ENCODE results near the gene HYCC1.
A peak's percentile ranks its signal among the peaks of the same experiment; 100 is the strongest.

HYCC1 gene

GRCh38 chr7:23016345-23017253, 2.7 kb upstream of the HYCC1 start:
- no peak for DNase-seq

- no peak for DNase-seq
Observed at GRCh38 chr7:23014681-23015080, 751 bp upstream of the HYCC1 start.

- DNase-seq, result no peak
Observed at GRCh38 chr7:23012908-23013714, 819 bp downstream of the HYCC1 start.

DNA sequence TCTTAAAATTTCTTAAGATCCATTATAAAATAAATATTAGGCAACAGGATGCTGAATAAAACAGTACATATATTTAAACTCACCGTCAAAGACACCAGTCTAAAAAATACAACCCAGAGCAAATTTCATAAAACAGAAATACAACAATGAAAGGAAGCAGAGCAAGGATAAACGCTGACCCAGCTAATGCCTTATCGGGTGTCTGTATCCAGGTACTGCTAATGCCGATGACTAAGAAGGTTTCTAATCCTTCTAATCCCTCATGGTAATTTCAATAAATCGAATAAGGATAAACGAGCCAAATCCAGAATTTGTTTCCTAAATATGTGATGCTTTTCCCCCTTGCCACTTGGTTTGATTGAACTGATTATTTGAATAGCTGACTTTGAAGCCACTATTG, 1.7 kb downstream of the HYCC1 start:
- DNase-seq, result no peak

DNA sequence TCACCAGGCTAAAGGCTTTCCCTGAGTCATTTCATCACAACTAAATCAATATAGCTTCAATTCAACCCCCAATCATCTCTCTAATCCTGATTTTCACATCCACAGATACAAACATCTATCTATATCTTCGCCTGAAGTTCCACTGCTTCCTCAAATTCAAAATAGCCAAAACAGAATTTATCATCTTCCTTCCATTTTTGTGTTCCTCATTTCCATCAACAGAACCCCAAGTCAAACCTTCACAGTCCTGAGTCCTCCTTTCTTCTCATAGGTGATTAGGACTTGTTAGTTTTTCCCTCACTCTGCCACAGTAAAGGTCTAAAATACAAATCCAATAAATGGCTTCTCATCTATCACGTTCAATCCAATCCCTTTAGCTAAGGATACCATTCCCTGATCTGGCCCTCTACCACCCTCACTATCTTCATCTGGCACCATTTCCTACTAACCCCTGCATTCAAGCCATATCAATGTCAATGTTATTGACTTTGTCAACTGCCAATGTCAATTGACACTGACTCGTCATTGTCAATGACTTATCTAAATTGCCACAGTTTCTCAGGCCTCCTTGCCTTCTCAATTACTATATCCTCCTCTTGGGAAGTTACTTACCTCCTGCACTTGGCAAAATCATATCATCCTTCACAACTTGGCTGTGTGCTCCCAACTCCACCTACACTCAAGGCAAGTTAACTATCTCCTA, 2.6 kb downstream of the HYCC1 start:
- no peak for DNase-seq

DNA sequence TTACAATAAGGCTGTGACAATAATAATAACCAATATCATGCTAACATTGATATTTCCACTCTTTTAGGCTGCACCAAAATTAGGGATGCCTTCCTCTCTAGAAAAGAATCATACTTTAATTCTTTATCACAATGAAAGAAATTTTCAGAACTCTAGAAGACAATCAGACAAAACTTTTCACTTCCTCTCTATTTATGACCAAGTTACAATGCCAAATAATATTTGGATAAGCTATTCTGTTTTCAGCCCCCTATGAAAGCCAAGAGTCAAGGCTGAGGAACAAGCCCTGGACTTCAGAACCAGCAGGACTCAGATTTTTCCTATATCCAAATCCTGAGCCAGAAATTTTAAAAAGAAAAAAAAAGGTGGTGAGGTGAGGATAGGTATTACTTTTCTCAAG, 4.6 kb downstream of the HYCC1 start:
- DNase-seq, result no peak

GRCh38 chr7:23004247-23004520, 9.7 kb downstream of the HYCC1 start:
- DNase-seq, result no peak

DNA sequence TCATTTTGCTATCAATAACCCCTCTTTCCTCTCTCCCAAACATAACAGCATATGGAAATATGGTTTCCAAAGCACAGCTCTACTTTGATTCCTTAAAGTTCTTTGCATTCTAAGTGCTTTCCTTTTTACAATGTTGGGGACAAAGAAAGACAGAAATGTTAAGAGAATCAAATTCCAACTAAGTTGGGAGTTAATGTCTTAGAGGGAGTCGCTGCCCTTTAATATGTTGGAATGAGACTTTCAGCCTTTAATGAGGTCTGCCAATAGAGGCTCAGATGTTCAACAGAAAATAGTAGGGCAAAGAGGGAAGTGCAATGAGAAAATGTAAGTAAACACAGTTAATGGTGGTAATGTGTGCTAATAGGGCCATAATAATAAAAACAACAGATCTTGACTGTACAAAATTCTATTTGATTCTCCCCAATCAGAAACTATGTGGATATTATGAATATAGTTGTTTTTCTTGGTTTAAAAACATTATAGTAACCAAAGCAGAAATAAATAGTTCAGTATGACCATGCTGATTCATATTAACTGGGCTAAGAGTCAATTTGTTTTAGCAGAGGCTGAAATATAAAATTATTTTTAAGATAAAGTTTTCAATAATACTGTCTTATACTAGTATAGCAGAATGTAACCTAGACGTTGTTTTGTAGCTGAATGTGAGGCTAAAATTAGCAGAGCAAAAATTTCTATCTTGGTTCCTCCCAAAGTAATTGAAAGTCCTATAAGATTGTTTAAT, 10.3 kb downstream of the HYCC1 start:
- DNase-seq, result no peak

DNA sequence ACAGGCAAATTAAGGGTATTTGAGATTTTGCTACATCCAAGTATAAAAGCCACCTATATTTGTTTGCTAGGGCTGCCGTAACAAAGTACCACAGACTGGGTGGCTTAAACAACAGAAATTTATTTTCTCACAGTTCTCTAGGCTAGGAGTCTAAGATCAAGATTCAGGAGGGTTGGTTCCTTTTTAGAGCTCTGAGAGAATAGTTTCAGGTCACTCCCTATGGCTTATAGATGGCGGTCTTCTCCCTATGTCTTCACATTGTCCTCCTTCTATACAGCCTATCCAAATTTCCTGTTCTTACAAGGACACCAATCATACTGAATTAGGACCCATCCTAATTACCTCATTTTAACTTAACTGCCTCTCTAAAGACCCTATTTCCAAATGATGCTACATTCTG, 11.2 kb downstream of the HYCC1 start:
- no peak for DNase-seq

- no peak for DNase-seq
Observed at GRCh38 chr7:23001610-23002009, 12.3 kb downstream of the HYCC1 start.

GRCh38 chr7:23000597-23001360, 13.2 kb downstream of the HYCC1 start:
- no peak for DNase-seq

DNA sequence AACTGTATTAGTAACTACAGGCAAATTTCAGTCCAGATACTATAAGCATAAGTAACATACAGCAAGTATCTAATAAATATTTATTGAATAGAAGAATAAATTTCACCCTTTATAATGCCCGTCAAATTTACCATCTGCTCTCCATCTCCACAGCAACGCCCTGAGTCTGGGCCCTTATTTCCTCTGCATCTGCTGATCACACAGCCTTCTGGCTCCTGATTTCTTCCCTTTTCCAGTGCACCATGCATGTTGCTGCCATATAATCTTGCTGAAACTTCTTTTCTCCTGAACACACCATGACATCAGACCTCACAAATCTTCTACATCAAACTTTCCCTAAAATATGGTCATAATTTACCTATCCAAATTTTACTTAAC, 15.4 kb downstream of the HYCC1 start:
- DNase-seq, result peak; percentile 56

DNA sequence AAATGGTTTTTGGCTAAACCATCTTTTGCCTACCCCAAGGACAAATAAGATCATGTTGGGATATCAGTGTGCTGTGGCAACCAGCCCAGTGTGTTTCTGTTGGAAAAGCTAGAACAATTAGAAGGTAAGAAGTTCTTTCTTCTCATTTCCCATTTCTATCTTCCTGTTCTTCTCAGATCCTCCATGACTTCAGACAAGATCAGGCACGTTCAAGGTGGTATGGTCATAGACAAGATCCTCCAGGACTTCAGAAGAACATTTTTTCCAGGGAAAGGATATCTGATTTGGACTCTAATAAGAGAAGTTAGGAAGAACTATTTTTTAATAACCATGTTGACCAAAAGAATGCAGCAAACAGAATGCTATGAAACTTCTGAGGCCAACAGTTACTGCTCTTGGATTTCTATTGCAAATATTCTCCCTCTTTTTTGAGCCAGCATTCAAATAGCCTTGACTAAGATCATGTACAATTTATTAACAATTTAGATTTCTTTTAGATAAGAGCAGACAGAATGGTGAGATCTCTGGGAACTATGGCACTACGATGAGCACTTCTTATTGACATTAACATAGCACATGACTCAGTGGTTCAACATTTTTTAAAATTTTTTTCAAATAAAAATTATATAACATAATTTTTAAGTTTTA, 15.9 kb downstream of the HYCC1 start:
- no peak for DNase-seq

- DNase-seq, result no peak
Observed at GRCh38 chr7:22996470-22996869, 17.5 kb downstream of the HYCC1 start.

- DNase-seq, result no peak
Observed at GRCh38 chr7:22995011-22995410, 18.9 kb downstream of the HYCC1 start.

DNA sequence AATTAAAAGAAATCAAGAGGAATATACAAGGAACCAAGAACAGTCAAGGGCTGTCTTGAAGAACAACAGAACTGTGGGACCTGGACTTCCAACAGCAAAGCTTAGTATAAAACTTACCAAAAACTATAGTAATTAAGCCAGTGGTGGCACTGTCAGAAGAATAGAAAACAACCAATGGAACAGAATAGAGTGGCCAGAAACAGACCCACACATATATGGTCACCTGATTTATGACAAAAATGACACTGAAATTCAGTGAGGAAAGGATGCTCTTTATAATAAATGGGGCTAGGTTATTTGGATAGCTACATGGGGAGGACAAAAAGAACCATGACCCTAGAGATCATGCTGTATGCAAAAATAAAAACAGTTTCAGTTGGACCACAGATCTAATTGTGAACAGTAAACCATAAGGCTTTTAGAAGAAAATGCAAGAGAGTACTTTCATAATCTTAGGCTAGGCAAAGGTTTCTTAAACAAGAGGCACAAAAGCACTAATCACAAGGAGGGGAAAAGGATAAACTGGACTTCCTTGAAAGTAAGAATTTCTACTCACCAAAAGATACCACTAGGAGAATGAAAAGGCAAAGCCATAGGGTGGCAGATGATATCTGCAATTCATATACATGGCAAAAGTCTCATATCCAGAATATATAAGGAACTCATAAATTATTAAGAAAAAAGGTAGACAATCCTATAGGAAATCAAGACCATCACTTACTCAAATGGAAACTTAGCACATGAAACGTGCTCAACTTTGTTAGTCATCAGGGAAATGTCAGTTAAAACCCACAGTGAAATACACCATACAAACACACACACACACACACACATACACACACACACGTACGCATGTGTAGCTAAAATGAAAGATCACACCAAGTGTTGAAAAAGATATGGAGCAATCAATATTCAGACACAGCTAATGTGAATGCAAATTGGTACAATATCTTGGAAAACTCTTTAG, 20.8 kb downstream of the HYCC1 start:
- DNase-seq, result no peak

- DNase-seq, result no peak
Observed at GRCh38 chr7:22990588-22990949, 23.4 kb downstream of the HYCC1 start.

DNA sequence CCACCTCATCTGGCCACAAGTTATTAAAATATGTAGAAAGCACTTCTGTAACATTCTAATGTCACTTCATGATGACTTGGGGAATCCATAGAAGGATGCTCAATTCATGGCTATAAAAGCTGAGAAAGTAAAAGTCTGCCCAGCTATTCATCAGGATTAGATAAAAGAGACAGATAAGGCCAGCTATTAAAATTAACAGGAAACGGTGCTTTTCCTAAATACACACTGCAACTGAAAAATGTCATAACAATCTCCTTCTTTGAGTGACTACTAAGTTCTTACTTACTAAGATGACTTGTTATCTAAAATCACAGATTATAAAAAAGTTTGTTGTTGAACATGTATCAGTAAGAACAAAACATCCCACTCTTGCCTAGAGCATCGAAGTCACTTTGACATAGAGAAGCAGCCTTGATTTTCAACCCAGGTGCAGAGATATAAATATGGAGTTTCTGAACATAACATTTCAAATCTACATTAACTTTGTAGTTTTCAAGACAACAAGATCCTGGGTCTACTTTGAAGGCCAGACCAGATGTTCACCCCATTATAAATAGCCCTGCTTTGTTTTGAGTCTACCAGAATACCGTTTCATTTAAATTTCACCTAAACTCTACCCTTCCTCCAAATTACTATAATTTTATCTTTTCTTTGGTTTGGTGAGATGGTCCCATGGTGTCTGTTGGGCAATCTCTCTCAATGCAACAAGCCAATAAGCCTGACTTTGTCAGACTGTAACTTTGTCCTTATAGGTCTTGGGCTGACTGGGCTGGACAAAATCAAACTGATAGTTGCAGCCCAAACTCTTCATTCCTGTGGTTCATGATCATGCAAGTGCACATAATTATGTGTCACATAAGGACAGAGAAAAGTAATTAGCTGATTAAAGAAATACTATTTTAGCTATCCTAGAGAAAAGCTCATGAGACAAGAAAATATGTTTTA, 24.0 kb downstream of the HYCC1 start:
- DNase-seq, result no peak

DNA sequence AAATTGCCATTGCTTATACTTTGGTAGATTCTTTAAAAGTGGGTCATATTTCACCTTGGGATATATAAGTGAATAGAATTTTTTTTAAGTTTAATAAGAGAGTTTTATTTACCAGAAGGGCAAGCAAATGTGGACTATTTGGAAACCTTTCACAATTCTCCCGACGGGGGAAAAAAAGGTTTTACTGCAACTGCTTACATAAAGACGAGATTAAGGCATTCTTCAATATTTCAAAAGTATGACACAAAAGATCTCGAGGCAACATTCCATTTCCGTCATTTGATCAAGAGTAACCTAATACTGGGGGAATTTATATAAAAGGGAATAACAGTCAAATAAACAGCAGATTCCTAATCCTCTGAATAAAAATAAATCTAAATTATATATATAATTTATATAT, 28.5 kb downstream of the HYCC1 start:
- no peak for DNase-seq
